HG03135 (cell line): ENCODE results near the gene GH2.
"Not testable (repeated sequence)": the region's sequence is repeated elsewhere in the genome, so short reads cannot be mapped to it uniquely, and the experiment has no call there.

Experiments
- ATAC-seq: cut with Tn5 transposase; IDR thresholded peaks from one replicate; pipeline ENCODE4 v1.9.1; 2021; ENCODE audit warnings: mild to moderate bottlenecking, moderate library complexity; ENCODE audit not compliant: unreplicated experiment

The GH2 gene

DNA sequence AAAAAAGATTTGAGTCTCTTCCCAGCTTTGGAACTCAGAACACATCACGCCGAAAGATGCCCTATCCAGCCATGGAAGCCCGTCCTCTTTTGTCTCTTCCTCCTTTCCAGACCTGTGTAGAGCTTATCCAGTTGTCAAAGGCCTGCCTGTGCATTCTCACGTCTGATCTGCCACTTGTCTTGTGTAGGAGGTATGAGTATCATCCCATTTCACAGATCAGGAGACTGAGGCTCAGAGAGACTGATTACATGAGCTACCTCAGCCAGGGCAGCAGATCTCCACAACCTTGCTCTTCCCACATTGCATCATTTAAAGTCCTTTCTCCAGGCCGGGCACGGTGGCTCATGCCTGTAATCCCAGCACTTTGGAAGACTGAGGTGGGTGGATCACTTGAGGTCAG, 7.1 kb downstream of the GH2 start:
- ATAC-seq: not testable (repeated sequence)

DNA sequence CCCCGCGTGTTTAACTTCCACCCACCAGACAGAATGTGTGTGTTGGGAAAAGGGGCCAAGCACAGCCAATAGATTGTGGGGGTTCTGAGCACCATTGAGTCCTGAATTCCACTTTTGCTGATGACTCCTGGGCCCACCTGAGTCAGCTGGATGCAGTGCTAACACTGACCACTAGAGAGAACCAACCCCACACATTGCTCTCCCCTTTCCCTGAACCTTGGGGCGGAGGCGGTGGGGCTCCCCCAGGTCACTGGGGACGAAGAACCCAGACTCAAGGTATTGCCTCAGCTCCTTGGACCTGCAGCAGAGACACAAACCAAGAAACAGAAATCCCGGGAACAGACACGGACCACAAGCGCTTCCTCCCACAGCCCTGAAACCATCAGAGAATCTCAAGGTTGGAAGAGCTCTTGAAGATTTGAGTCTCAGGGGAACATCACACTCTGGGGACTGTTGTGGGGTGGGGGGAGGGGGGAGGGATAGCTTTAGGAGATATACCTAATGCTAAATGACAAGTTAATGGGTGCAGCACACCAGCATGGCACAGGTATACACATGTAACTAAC, 7.6 kb downstream of the GH2 start:
- ATAC-seq: not testable (repeated sequence)

- ATAC-seq: not testable (repeated sequence)
Observed at GRCh38 chr17:63873577-63873976, 8.2 kb downstream of the GH2 start, which contains the start of gene CSH2. Gene CSH2 (minus strand): TSS chr17:63873677. CDS start chr17:63873614, 63 bp downstream.

DNA sequence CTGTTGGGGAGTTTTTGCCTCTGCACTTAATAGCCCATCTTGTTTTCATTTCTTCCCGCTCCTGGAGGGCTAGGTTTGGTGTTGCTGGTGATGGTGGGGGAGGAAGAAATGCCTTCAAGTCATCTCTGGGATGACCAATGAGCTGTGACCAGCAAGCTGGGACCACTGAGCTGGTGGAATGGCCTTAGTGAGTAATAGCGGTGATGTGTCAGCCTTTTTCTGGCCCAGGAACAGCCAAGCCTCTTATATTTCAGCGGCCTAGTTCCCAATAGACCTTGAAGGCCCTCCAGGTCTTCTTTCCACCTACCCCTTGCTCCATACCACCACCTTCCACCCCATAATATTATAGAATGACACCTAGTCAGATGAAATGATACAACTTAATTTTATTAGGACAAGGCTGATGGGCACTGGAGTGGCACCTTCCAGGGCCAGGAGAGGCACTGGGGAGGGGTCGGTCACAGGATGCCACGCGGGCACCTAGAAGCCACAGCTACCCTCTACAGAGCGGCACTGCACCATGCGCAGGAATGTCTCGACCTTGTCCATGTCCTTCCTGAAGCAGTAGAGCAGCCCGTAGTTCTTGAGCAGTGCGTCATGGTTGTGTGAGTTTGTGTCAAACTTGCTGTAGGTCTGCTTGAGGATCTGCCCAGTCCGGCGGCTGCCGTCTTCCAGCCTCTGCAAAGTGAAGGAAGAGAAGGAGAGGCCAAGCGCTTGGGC, 9.9 kb downstream of the GH2 start:
- not testable (repeated sequence) for ATAC-seq

DNA sequence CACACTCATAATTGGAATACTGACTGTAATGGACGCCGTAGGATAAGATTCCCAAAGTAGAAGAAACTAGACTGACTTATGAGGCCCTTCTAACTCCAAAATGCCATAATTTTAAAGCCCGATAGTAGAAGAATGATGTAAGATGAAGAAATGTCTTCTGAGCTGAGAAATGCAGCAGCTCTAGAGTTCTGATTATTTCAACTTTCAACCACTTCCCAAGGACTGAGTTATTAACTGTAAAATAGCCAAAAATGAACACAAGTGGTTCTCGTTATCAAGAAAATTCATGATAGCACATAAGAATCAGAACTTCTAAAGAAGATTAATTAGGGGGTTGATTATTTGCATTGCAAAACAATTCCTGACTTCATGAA, 11.5 kb downstream of the GH2 start:
- not testable (repeated sequence) for ATAC-seq

DNA sequence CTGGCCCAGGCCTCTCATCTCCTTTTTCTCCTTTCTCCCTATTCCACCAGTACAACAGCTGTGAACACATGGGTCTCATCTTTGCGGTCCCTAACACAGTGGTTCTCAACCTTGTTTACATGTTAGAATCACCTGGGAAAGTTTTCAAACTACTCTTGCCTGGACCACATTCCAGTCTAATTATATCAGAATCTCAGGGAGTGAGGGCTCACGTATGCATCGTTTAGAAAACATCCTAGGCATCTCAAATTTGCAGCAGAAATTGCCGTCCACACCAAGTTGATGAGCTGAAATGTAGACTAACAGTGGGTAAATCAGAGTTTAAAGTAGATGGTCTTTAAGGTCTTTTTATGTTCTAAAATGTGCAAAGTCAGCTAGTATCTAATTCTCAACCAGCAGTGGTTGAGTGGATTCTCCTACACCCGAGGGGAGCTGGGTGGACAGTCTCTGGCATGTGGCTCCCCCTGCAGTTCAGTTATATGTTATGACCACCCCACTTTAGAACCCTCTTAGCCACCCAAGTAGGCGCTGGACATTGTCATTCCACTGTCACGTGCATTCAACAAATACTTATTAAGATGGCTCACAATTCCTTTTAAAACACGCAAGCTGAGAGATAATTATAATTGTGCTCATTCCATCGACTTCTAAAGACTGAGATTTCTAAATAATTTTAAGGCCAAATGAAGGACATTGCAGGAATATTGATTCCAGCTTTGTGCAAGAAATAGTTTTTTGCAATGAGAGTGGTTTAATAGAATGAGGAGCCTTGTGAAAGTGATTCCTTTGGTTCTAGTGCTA, 12.1 kb downstream of the GH2 start:
- not testable (repeated sequence) for ATAC-seq

DNA sequence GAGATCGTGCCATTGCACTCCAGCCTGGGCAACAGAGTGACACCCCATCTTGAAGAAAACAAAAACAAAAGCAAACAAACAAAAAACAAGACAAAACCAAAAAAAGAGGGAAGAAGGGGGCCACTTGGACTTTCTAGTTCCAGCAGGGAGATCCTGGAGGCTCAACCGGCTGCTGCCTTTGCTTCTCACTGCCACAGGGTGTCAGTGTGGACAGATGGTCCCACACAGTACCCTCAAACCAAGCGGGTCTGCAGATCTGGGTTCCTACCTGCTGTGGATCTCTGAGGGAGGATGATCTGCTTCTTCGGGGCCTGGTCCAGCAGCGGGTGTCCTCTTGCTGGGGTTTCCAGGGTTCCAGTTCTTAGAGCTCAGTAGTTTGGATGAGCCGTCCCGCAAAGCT, 15.1 kb downstream of the GH2 start:
- ATAC-seq: not testable (repeated sequence)

DNA sequence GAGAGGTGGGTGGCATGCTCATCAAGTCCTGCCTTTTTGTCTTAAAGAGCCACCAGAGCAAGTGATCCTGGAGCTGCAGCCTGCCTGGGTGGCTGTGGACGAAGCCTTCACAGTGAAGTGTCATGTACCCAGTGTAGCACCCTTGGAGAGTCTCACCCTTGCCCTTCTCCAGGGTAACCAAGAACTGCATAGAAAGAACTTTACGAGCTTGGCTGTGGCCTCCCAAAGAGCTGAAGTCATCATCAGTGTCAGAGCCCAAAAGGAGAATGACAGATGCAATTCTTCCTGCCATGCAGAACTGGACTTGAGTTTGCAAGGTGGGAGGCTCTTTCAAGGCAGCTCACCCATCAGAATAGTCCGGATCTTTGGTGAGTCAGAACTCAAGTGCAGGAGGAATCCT, 22.5 kb downstream of the GH2 start:
- no peak for ATAC-seq

DNA sequence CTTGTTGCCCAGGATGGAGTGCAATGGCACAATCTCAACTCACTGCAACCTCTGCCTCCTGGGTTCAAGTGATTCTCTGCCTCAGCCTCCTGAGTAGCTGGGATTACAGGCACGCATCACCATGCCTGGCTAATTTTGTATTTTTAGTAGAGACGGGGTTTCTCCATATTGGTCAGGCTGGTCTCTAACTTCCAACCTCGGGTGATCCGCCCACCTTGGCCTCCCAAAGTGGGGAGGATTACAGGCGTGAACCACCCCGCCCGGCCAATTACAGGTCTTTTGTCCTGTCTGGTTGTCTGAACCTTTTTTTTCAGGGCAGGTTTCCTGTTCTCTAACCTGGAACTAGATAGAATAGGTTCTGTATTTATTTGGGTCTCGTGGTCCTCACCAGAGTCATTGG, 25.3 kb downstream of the GH2 start:
- ATAC-seq: not testable (repeated sequence)

DNA sequence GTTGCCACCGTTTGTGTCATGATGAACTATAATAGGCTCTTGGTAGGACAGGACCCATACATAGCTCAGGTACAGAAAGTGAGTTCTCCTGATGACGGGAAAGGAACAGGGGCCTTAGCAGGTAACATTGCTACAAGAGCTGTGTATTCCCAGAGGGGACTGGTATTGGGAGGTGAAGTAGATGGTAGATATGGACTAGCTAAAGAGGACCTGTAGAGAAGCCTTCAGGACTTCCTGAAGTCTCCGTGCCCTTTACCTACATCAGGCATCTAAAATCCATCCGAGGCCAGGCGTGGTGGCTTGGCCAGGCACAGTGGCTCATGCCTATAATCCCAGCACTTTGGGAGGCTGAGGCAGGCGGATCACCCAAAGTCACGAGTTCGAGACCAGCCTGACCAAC, 26.6 kb downstream of the GH2 start:
- ATAC-seq: no peak

- no peak for ATAC-seq
Observed at GRCh38 chr17:63854709-63855108, 27.0 kb downstream of the GH2 start.

- ATAC-seq: no peak
Observed at GRCh38 chr17:63853260-63853659, 28.5 kb downstream of the GH2 start.

- ATAC-seq: no peak
Observed at GRCh38 chr17:63850401-63850800, 31.3 kb downstream of the GH2 start.

- ATAC-seq: peak; percentile 87
Observed at GRCh38 chr17:63848834-63849689, 32.7 kb downstream of the GH2 start.

GRCh38 chr17:63847525-63848249, 34.1 kb downstream of the GH2 start:
- no peak for ATAC-seq

GRCh38 chr17:63845509-63845908, 36.2 kb downstream of the GH2 start:
- no peak for ATAC-seq

- no peak for ATAC-seq
Observed at GRCh38 chr17:63843910-63844677, 37.6 kb downstream of the GH2 start.

DNA sequence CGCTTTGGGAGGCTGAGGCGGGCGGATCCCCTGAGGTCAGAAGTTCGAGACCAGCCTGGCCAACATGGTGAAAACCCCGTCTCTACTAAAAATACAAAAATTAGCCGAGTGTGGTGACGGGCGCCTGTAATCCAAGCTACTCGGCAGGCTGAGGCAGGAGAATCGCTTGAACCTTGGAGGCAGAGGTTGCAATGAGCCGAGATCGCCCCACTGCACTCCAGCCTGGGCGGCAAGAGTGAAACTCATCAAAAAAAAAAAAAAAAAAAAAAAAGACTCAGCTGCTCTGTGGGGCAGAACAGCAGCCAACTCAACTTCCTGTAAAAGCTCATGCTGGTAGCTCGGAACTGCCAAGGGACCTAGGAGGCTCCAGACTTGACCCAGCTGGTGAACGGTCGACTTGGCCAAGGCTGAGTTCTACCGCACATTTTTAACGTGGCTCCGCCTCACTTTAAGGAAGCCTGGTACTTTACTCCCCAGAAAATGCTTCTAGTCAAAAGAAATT, 38.3 kb downstream of the GH2 start:
- not testable (repeated sequence) for ATAC-seq
